ENCODE measurements around the gene LBX2.

DNA sequence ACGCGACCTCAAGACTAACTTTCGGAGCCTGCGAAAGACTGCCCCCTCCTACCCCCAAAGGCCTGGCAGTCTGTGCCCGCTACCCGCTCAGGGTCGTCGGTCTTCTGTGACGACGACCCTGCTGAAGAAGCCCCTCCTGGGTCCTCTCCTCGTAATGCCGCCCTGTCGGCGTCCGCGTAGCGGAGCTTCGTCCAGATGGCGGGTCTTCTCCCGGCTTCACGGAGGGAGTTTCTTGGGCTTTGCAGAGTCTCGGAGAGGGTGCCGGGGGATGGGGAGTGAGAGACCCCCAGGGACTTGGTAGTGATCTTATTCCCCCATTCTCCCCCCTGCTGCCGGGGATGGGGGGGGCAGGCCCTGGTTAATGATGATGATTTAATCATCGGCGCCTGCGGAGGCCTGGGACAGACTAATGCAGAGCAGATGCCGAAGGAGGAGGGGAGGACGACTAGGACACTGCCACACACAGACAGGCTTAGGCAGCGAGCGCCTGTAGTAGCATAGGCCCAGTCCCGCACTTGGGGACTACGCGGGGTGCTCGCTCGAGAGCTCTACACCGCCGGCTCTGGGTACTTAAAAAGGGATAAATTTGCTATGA is 8.6 kb upstream of the LBX2 start:
- TF ChIP-seq GATA3 (IDR thresholded peaks at IDR 0.05; ENCODE audit: low read depth, low read length): no peak
- no peak; the same call in 1 of the 2 replicates for TF ChIP-seq GATA2 (IDR thresholded peaks at IDR 0.05; ENCODE audit: low read depth, low read length)
